SK-N-SH (cell line): ENCODE data around the gene PCYT2. TPM values are rescaled to one million over a fixed set of nuclear protein-coding genes. Genes with fewer than 3 reads are reported as not detected.

Experiments used
- CTCF ChIA-PET: fragments of 300-600, 350-600 bp; formaldehyde crosslinking; extraction: SDS; loops from one replicate; lab custom pipeline; 2021; lab: Yijun Ruan, JAX
- POLR2A ChIA-PET: fragments of 350-600 bp; sonication (Branson Sonifier 250); formaldehyde crosslinking; extraction: SDS; loops from one replicate; lab custom pipeline; 2020; ENCODE audit warnings: antibody characterized with exemption, inconsistent platforms; lab: Yijun Ruan, JAX
- DNase-seq: peaks from one replicate; pipeline ENCODE4 v3.0.0; 2012
- H2AFZ ChIP-seq: fragments of 200-600 bp; sonication (generic); 2 replicates; pipeline ENCODE4 v1.8.1; 2016; ENCODE audit warnings: antibody characterized with exemption, mild to moderate bottlenecking, low read depth
- H3F3A ChIP-seq: fragments of 200-600 bp; sonication (generic); replicated peaks from 2 replicates; pipeline ENCODE3; 2016; ENCODE audit warnings: antibody characterized with exemption, mild to moderate bottlenecking; ENCODE audit not compliant: insufficient read depth
- H3K27ac ChIP-seq, 2 experiments: fragments of 200-500 bp in 1 of 2; fragments of 200-600 bp in 1 of 2; sonication (Bioruptor generic) in 1 of 2; sonication (generic), shearing (Covaris generic) in 1 of 2; 2 replicates each; pipeline versions ENCODE4 v1.5.1 to v1.6.1; 2014 to 2016; ENCODE audit warnings: low read depth in 2 of 2, inconsistent platforms in 1 of 2, low read length in 1 of 2, mild to moderate bottlenecking in 1 of 2, mixed read lengths in 1 of 2
- H3K27me3 ChIP-seq: fragments of 200-600 bp; sonication (generic), shearing (Covaris generic); 2 replicates; pipeline ENCODE4 v1.6.1; 2016; ENCODE audit warnings: mixed run types; ENCODE audit not compliant: insufficient read depth
- H3K36me3 ChIP-seq, 2 experiments: fragments of 200-500 bp in 1 of 2; fragments of 200-600 bp in 1 of 2; sonication (Bioruptor generic) in 1 of 2; sonication (generic) in 1 of 2; replicated peaks in 1 of 2; 2 replicates each; pipeline versions ENCODE3 to v1.5.1; 2014 to 2016; ENCODE audit warnings: low read length in 1 of 2, mild to moderate bottlenecking in 1 of 2; ENCODE audit not compliant: insufficient read depth in 2 of 2, control insufficient read depth in 1 of 2
- H3K4me1 ChIP-seq, 2 experiments: fragments of 200-500 bp in 1 of 2; fragments of 200-600 bp in 1 of 2; sonication (Bioruptor generic) in 1 of 2; sonication (generic), shearing (Covaris generic) in 1 of 2; 2 replicates each; pipeline versions ENCODE4 v1.5.1 to v1.6.1; 2014 to 2016; ENCODE audit warnings: low read depth in 1 of 2, low read length in 1 of 2, mixed run types in 1 of 2; ENCODE audit not compliant: insufficient read depth in 2 of 2, control insufficient read depth in 1 of 2
- H3K4me2 ChIP-seq: fragments of 200-600 bp; sonication (generic), shearing (Covaris generic); 2 replicates; pipeline ENCODE4 v1.6.1; 2017; ENCODE audit warnings: mixed run types
- H3K4me3 ChIP-seq, 2 experiments: fragments of 200-500 bp in 1 of 2; fragments of 200-600 bp in 1 of 2; sonication (Bioruptor generic) in 1 of 2; sonication (generic), shearing (Covaris generic) in 1 of 2; 2 replicates each; pipeline versions ENCODE4 v1.5.1 to v1.8.1; 2014 to 2016; ENCODE audit warnings: low read depth in 2 of 2, inconsistent platforms in 1 of 2, low read length in 1 of 2, mild to moderate bottlenecking in 1 of 2, mixed read lengths in 1 of 2, moderate library complexity in 1 of 2
- H3K79me2 ChIP-seq: fragments of 200-600 bp; sonication (generic); 2 replicates; pipeline ENCODE4 v1.8.1; 2017; ENCODE audit warnings: mild to moderate bottlenecking; ENCODE audit not compliant: insufficient read depth
- H3K9ac ChIP-seq: fragments of 200-600 bp; sonication (generic); 2 replicates; pipeline ENCODE4 v1.6.1; 2017; ENCODE audit warnings: mixed run types
- H3K9me2 ChIP-seq: fragments of 200-600 bp; sonication (generic); 2 replicates; pipeline ENCODE4 v1.6.1; 2017; ENCODE audit warnings: mixed run types
- H3K9me3 ChIP-seq: fragments of 200-600 bp; sonication (generic); 2 replicates; pipeline ENCODE4 v1.6.1; 2017; ENCODE audit warnings: mixed run types, mild to moderate bottlenecking, moderate library complexity
- H4K20me1 ChIP-seq: fragments of 200-600 bp; sonication (generic); 2 replicates; pipeline ENCODE4 v1.6.1; 2017; ENCODE audit warnings: mild to moderate bottlenecking, mixed run types; ENCODE audit not compliant: insufficient read depth
- CHD2 ChIP-seq: fragments of 150-350 bp; IDR thresholded peaks from 2 replicates; pipeline ENCODE4 v1.6.1; 2018; ENCODE audit warnings: low read length; ENCODE audit not compliant: partially characterized antibody
- EP300 ChIP-seq, 2 experiments: IDR thresholded peaks; 2 replicates each; pipeline versions ENCODE4 v1.4.0 to v1.6.1; 2012; ENCODE audit warnings: borderline replicate concordance in 1 of 2, low read depth in 1 of 2, low read length in 1 of 2
- FOXJ3 ChIP-seq: sonication (generic); formaldehyde crosslinking; IDR thresholded peaks from 2 replicates; pipeline ENCODE4 v1.5.1; 2020; ENCODE audit warnings: mild to moderate bottlenecking, missing genetic modification reagents
- FOXM1 ChIP-seq: IDR thresholded peaks from 2 replicates; pipeline ENCODE4 v1.4.0; 2012; ENCODE audit warnings: low read depth, mild to moderate bottlenecking
- GABPA ChIP-seq: IDR thresholded peaks from 2 replicates; pipeline ENCODE4 v1.4.0; 2012; ENCODE audit warnings: low read depth, mild to moderate bottlenecking
- JUND ChIP-seq: IDR thresholded peaks from 2 replicates; pipeline ENCODE4 v1.4.0; 2012
- MAX ChIP-seq: IDR thresholded peaks from 2 replicates; pipeline ENCODE4 v1.4.0; 2012; ENCODE audit warnings: low read depth
- MXI1 ChIP-seq: IDR thresholded peaks from 2 replicates; pipeline ENCODE4 v1.6.1; 2012; ENCODE audit warnings: mild to moderate bottlenecking, low read depth, low read length, improper control_type of control experiment
- NFIC ChIP-seq: IDR thresholded peaks from 2 replicates; pipeline ENCODE4 v1.4.0; 2012; ENCODE audit warnings: borderline replicate concordance
- NRF1 ChIP-seq: IDR thresholded peaks from 2 replicates; pipeline ENCODE4 v1.6.1; 2012; ENCODE audit warnings: low read depth, mild to moderate bottlenecking, low read length
- PBX3 ChIP-seq: IDR thresholded peaks from 2 replicates; pipeline ENCODE4; 2012
- POLR2AphosphoS5 ChIP-seq: IDR thresholded peaks from 2 replicates; pipeline ENCODE4 v1.6.1; 2012; ENCODE audit warnings: low read depth, low read length
- REST ChIP-seq: IDR thresholded peaks from 2 replicates; pipeline ENCODE4 v1.6.1; 2012; ENCODE audit warnings: mild to moderate bottlenecking, low read depth, low read length, moderate library complexity
- RXRA ChIP-seq: IDR thresholded peaks from 2 replicates; pipeline ENCODE4 v1.4.0; 2012; ENCODE audit warnings: low read depth, mild to moderate bottlenecking, borderline replicate concordance
- SIN3A ChIP-seq: IDR thresholded peaks from 2 replicates; pipeline ENCODE4 v1.6.1; 2012; ENCODE audit warnings: low read depth, mild to moderate bottlenecking, low read length, moderate library complexity, borderline replicate concordance
- SMC3 ChIP-seq: IDR thresholded peaks from 2 replicates; pipeline ENCODE4 v1.6.1; 2012; ENCODE audit warnings: low read depth, low read length, improper control_type of control experiment
- TAF1 ChIP-seq: IDR thresholded peaks from 2 replicates; pipeline ENCODE4 v1.6.1; 2012; ENCODE audit warnings: low read depth, mild to moderate bottlenecking, low read length, moderate library complexity, borderline replicate concordance
- TEAD4 ChIP-seq: IDR thresholded peaks from 2 replicates; pipeline ENCODE4 v1.4.0; 2012; ENCODE audit warnings: mild to moderate bottlenecking, borderline replicate concordance; ENCODE audit not compliant: insufficient read depth
- USF1 ChIP-seq: IDR thresholded peaks from 2 replicates; pipeline ENCODE4 v1.4.0; 2012; ENCODE audit warnings: low read depth, borderline replicate concordance
- USF2 ChIP-seq: fragments of 150-350 bp; IDR thresholded peaks from 2 replicates; pipeline ENCODE4 v1.6.1; 2017; ENCODE audit warnings: antibody characterized with exemption, low read length, low read depth, borderline replicate concordance
- YY1 ChIP-seq: IDR thresholded peaks from 2 replicates; pipeline ENCODE4 v1.4.0; 2012; ENCODE audit warnings: low read depth, mild to moderate bottlenecking
- ZBTB33 ChIP-seq: IDR thresholded peaks from 2 replicates; pipeline ENCODE4 v1.4.0; 2012; ENCODE audit warnings: low read depth, borderline replicate concordance
- WGBS: methylation state at CpG from one replicate; pipeline ENCODE4 v1.1.6; 2017; ENCODE audit warnings: low lambda C conversion rate; 5-methylcytosine and 5-hydroxymethylcytosine counted together
- polyA plus RNA-seq, 3 experiments: library from polyadenylated mRNA; depleted of rRNA; stranded (reverse); fragments of >200 nt; gene quantifications; 2 replicates each; pipeline ENCODE4 v1.2.3, GENCODE V29; 2012

The PCYT2 gene
- polyA plus RNA-seq, 1 of the 3 experiments (the other 2 are of a cell fraction), result 46.2 TPM

- WGBS, result 6% methylated on average over 28 of the region's 86 CpGs
- CTCF ChIA-PET, result interaction anchor here (1.0 to 6.9 kb wide), 11 partner anchors 10 to 150 kb away, joined by 3 to 54 read pairs (median 22); partner anchors contain the start of genes ALYREF, ANAPC11, CENPX and LRRC45
- TF ChIP-seq FOXJ3 (CRISPR knock-in tag) (no peak), JUND (no peak), ZBTB33 (peak; percentile 68; the same call in 1 of the 2 replicates), EP300 (IDR thresholded peaks at IDR 0.05; ENCODE audit: borderline replicate concordance in 1 of 2, low read depth in 1 of 2, low read length in 1 of 2) (0 out of 4 replicates have a peak, but pooled peaks of 1 of the 2 experiments have one; percentile 6), CHD2 (peak; percentile 51), USF2 (no peak; the same call in 1 of the 2 replicates), MXI1 (peak; percentile 77), REST (peak; percentile 56; the same call in 1 of the 2 replicates), NRF1 (peak; percentile 92), MAX (peak; percentile 99), RXRA (no peak), SIN3A (peak; percentile 86; the same call in 1 of the 2 replicates), PBX3 (no peak), YY1 (peak; percentile 93), SMC3 (no peak), TEAD4 (peak; percentile 54; the same call in 1 of the 2 replicates), USF1 (peak; percentile 90), POLR2AphosphoS5 (peak; percentile 55), FOXM1 (0 out of 2 replicates have a peak, but pooled peaks have one; percentile 31), GABPA (peak; percentile 83; the same call in 1 of the 2 replicates), TAF1 (peak; percentile 90), NFIC (no peak)
Observed at GRCh38 chr17:81871387-81872230, 39.6 kb downstream of the PCYT2 start.

More at GRCh38 chr17:81871387-81872230, 39.6 kb downstream of the PCYT2 start:
- no peaks in the 10 kb centered on the region for H3K9me2 ChIP-seq
- peak overlapping the region; percentile 95 for H3K27ac ChIP-seq
- peak; percentile 100 for DNase-seq
- H2AFZ ChIP-seq, result peak overlapping the region; percentile 69
- peaks cover 24 to 40% of the 10 kb centered on the region in 2 experiments; a peak in 3 of 4 replicates for H3K4me1 ChIP-seq
- H3K36me3 ChIP-seq, result peaks cover 15 to 22% of the 10 kb centered on the region in 2 experiments
- H3K27me3 ChIP-seq, result no peaks in the 10 kb centered on the region
- peak overlapping the region; percentile 99 for H3K9ac ChIP-seq
- POLR2A ChIA-PET, result interaction anchor here (0.5 to 2.4 kb wide), 11 partner anchors 10 to 344 kb away, joined by 3 to 16 read pairs (median 5); partner anchors contain the start of genes ARL16, HGS, MAFG and MCRIP1
- no peaks in the 10 kb centered on the region for H3K9me3 ChIP-seq
- H3F3A ChIP-seq, result peaks cover 70% of the 10 kb centered on the region
- H3K4me3 ChIP-seq, result peak overlapping the region; percentile 82 to 83
- H3K4me2 ChIP-seq, result peak overlapping the region; percentile 100
- H4K20me1 ChIP-seq, result peaks cover 34% of the 10 kb centered on the region
- H3K79me2 ChIP-seq, result peaks cover 51% of the 10 kb centered on the region
